SKM-1 (cell line): Measurements from ENCODE around the gene KPNA5.

Experiments used
- DNase-seq: peaks from one replicate; lab custom pipeline; 2025; ENCODE audit not compliant: unreplicated experiment; lab: John Stamatoyannopoulos, UW

Gene KPNA5

GRCh38 chr6:116783852-116784251 is 102.8 kb downstream of the KPNA5 start:
- no peak for DNase-seq
